ENCODE data around the gene COL9A3. TPM values are rescaled to one million over a fixed set of nuclear protein-coding genes. Genes with fewer than 3 reads are reported as not detected.

The COL9A3 gene
- total RNA-seq, 3 donors from 2014 or later (not counting 1 experiment from before 2014, with no cell fraction given): 1.9 TPM; not detected in 2

DNA sequence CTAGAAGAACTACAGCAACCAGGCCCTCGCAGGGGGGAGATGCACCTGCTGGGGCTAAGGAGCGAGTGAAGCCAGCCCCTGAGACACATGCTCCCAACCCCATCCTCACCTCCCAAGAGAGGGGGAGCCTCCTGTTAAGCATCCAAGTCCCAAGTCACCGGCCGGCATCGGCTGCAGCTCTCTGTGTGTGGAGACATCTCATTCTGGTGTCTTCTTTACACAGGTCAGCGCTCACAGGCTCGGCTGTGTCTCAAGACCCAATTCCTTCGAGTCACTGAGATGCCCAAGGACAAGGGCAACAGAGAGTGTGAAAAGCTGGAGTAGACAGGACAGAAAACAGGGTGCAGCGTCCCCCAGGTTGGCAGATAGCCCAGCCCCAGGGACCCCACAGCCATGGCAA lies 41.6 kb upstream of the COL9A3 start:
- no peaks in the 10 kb centered on the region for H3K36me3 Mint-ChIP-seq
- Histone ChIP-seq H3K27me3 (ENCODE audit: control insufficient read depth, insufficient read depth, low read length) (no peaks in the 10 kb centered on the region), H3K36me3 (ENCODE audit: control insufficient read depth, insufficient read depth, low read length) (no peaks in the 10 kb centered on the region), H3K4me3 (ENCODE audit: low read length) (no peak overlapping the region), H3K4me1 (ENCODE audit: control insufficient read depth, insufficient read depth, low read length) (peaks cover 37% of the 10 kb centered on the region), H3K27ac (ENCODE audit: low read length) (no peak overlapping the region), H3K9me3 (ENCODE audit: control insufficient read depth, insufficient read depth, low read length) (no peaks in the 10 kb centered on the region)
- no peak for ATAC-seq
- no peaks in the 10 kb centered on the region for H3K27me3 Mint-ChIP-seq (ENCODE audit: low read depth in 2 of 2)
- WGBS (ENCODE audit: insufficient coverage): 97% methylated on average over 9 of the region's 9 CpGs
- no peak overlapping the region for H3K4me3 Mint-ChIP-seq
- TF ChIP-seq, protein P1, sequence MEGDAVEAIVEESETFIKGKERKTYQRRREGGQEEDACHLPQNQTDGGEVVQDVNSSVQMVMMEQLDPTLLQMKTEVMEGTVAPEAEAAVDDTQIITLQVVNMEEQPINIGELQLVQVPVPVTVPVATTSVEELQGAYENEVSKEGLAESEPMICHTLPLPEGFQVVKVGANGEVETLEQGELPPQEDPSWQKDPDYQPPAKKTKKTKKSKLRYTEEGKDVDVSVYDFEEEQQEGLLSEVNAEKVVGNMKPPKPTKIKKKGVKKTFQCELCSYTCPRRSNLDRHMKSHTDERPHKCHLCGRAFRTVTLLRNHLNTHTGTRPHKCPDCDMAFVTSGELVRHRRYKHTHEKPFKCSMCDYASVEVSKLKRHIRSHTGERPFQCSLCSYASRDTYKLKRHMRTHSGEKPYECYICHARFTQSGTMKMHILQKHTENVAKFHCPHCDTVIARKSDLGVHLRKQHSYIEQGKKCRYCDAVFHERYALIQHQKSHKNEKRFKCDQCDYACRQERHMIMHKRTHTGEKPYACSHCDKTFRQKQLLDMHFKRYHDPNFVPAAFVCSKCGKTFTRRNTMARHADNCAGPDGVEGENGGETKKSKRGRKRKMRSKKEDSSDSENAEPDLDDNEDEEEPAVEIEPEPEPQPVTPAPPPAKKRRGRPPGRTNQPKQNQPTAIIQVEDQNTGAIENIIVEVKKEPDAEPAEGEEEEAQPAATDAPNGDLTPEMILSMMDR (IDR thresholded peaks at IDR 0.05): no peak
- intact Hi-C loops (cut with micrococcal nuclease): no loop called here
- H3K9me3 Mint-ChIP-seq: no peaks in the 10 kb centered on the region
- no peak for DNase-seq
- H3K27ac Mint-ChIP-seq: peak overlapping the region in 1 of 2 donors; percentile 91
- peaks cover 8 to 28% of the 10 kb centered on the region in 2 donors for H3K4me1 Mint-ChIP-seq

- no peak overlapping the region for H3K4me3 ChIP-seq (ENCODE audit: low read length)
- peaks cover 8 to 28% of the 10 kb centered on the region in 2 donors for H3K4me1 Mint-ChIP-seq
- ATAC-seq (no peak), DNase-seq (no peak)
- H3K27me3 ChIP-seq (ENCODE audit: control insufficient read depth, insufficient read depth, low read length): no peaks in the 10 kb centered on the region
- TF ChIP-seq, protein P1 (IDR thresholded peaks at IDR 0.05): no peak
- H3K36me3 Mint-ChIP-seq: no peaks in the 10 kb centered on the region
- H3K36me3 ChIP-seq (ENCODE audit: control insufficient read depth, insufficient read depth, low read length): no peaks in the 10 kb centered on the region
- peak overlapping the region; percentile 56 to 91 for H3K27ac Mint-ChIP-seq
- H3K9me3 ChIP-seq (ENCODE audit: control insufficient read depth, insufficient read depth, low read length): no peaks in the 10 kb centered on the region
- peaks cover 37% of the 10 kb centered on the region for H3K4me1 ChIP-seq (ENCODE audit: control insufficient read depth, insufficient read depth, low read length)
- intact Hi-C loops (cut with micrococcal nuclease): no loop called here
- WGBS (ENCODE audit: insufficient coverage): 96% methylated on average over 24 of the region's 24 CpGs
- no peaks in the 10 kb centered on the region for H3K9me3 Mint-ChIP-seq
- peak overlapping the region; percentile 13 for H3K4me3 Mint-ChIP-seq
- H3K27ac ChIP-seq (ENCODE audit: low read length): peak overlapping the region; percentile 76
- H3K27me3 Mint-ChIP-seq (ENCODE audit: low read depth in 2 of 2): no peaks in the 10 kb centered on the region
These were observed 40.7 kb upstream of the COL9A3 start for GRCh38 chr20:62776035-62776691.

- H3K36me3 Mint-ChIP-seq: no peaks in the 10 kb centered on the region
- Histone ChIP-seq H3K27ac (ENCODE audit: low read length) (peak overlapping the region; percentile 76), H3K4me1 (ENCODE audit: control insufficient read depth, insufficient read depth, low read length) (peaks cover 37% of the 10 kb centered on the region)
These were observed 39.9 kb upstream of the COL9A3 start for GRCh38 chr20:62776692-62777527.

More at GRCh38 chr20:62776692-62777527, 39.9 kb upstream of the COL9A3 start:
- H3K9me3 Mint-ChIP-seq: no peaks in the 10 kb centered on the region
- Histone ChIP-seq H3K4me3 (ENCODE audit: low read length) (no peak overlapping the region), H3K27me3 (ENCODE audit: control insufficient read depth, insufficient read depth, low read length) (no peaks in the 10 kb centered on the region), H3K9me3 (ENCODE audit: control insufficient read depth, insufficient read depth, low read length) (no peaks in the 10 kb centered on the region), H3K36me3 (ENCODE audit: control insufficient read depth, insufficient read depth, low read length) (no peaks in the 10 kb centered on the region)
- DNase-seq: peak in 1 of 2 donors; percentile 79
- 52% methylated on average over 13 of the region's 14 CpGs for WGBS (ENCODE audit: insufficient coverage)
- peak overlapping the region; percentile 74 for H3K4me3 Mint-ChIP-seq
- TF ChIP-seq, protein P1 (IDR thresholded peaks at IDR 0.05): no peak
- peak overlapping the region; percentile 56 to 91 for H3K27ac Mint-ChIP-seq
- ATAC-seq: peak; percentile 60 to 87 (median 65)
- peaks cover 8 to 28% of the 10 kb centered on the region in 2 donors for H3K4me1 Mint-ChIP-seq
- intact Hi-C loops (cut with micrococcal nuclease): no loop called here
- no peaks in the 10 kb centered on the region for H3K27me3 Mint-ChIP-seq (ENCODE audit: low read depth in 2 of 2)

All from natural killer cell (primary cell).